SK-N-SH (cell line): ENCODE measurements around the gene ZNF579. TPM values are rescaled to one million over a fixed set of nuclear protein-coding genes. Genes with fewer than 3 reads are reported as not detected.

ENCODE experiments used
- CTCF ChIA-PET: fragments of 300-600, 350-600 bp; formaldehyde crosslinking; extraction: SDS; loops from one replicate; lab custom pipeline; 2021; lab: Yijun Ruan, JAX
- POLR2A ChIA-PET: fragments of 350-600 bp; sonication (Branson Sonifier 250); formaldehyde crosslinking; extraction: SDS; loops from one replicate; lab custom pipeline; 2020; ENCODE audit warnings: antibody characterized with exemption, inconsistent platforms; lab: Yijun Ruan, JAX
- DNase-seq: peaks from one replicate; pipeline ENCODE4 v3.0.0; 2012
- H2AFZ ChIP-seq: fragments of 200-600 bp; sonication (generic); 2 replicates; pipeline ENCODE4 v1.8.1; 2016; ENCODE audit warnings: antibody characterized with exemption, mild to moderate bottlenecking, low read depth
- H3F3A ChIP-seq: fragments of 200-600 bp; sonication (generic); replicated peaks from 2 replicates; pipeline ENCODE3; 2016; ENCODE audit warnings: antibody characterized with exemption, mild to moderate bottlenecking; ENCODE audit not compliant: insufficient read depth
- H3K27ac ChIP-seq, 2 experiments: fragments of 200-500 bp in 1 of 2; fragments of 200-600 bp in 1 of 2; sonication (Bioruptor generic) in 1 of 2; sonication (generic), shearing (Covaris generic) in 1 of 2; 2 replicates each; pipeline versions ENCODE4 v1.5.1 to v1.6.1; 2014 to 2016; ENCODE audit warnings: low read depth in 2 of 2, inconsistent platforms in 1 of 2, low read length in 1 of 2, mild to moderate bottlenecking in 1 of 2, mixed read lengths in 1 of 2
- H3K27me3 ChIP-seq: fragments of 200-600 bp; sonication (generic), shearing (Covaris generic); 2 replicates; pipeline ENCODE4 v1.6.1; 2016; ENCODE audit warnings: mixed run types; ENCODE audit not compliant: insufficient read depth
- H3K36me3 ChIP-seq, 2 experiments: fragments of 200-500 bp in 1 of 2; fragments of 200-600 bp in 1 of 2; sonication (Bioruptor generic) in 1 of 2; sonication (generic) in 1 of 2; replicated peaks in 1 of 2; 2 replicates each; pipeline versions ENCODE3 to v1.5.1; 2014 to 2016; ENCODE audit warnings: low read length in 1 of 2, mild to moderate bottlenecking in 1 of 2; ENCODE audit not compliant: insufficient read depth in 2 of 2, control insufficient read depth in 1 of 2
- H3K4me1 ChIP-seq, 2 experiments: fragments of 200-500 bp in 1 of 2; fragments of 200-600 bp in 1 of 2; sonication (Bioruptor generic) in 1 of 2; sonication (generic), shearing (Covaris generic) in 1 of 2; 2 replicates each; pipeline versions ENCODE4 v1.5.1 to v1.6.1; 2014 to 2016; ENCODE audit warnings: low read depth in 1 of 2, low read length in 1 of 2, mixed run types in 1 of 2; ENCODE audit not compliant: insufficient read depth in 2 of 2, control insufficient read depth in 1 of 2
- H3K4me2 ChIP-seq: fragments of 200-600 bp; sonication (generic), shearing (Covaris generic); 2 replicates; pipeline ENCODE4 v1.6.1; 2017; ENCODE audit warnings: mixed run types
- H3K4me3 ChIP-seq, 2 experiments: fragments of 200-500 bp in 1 of 2; fragments of 200-600 bp in 1 of 2; sonication (Bioruptor generic) in 1 of 2; sonication (generic), shearing (Covaris generic) in 1 of 2; 2 replicates each; pipeline versions ENCODE4 v1.5.1 to v1.8.1; 2014 to 2016; ENCODE audit warnings: low read depth in 2 of 2, inconsistent platforms in 1 of 2, low read length in 1 of 2, mild to moderate bottlenecking in 1 of 2, mixed read lengths in 1 of 2, moderate library complexity in 1 of 2
- H3K79me2 ChIP-seq: fragments of 200-600 bp; sonication (generic); 2 replicates; pipeline ENCODE4 v1.8.1; 2017; ENCODE audit warnings: mild to moderate bottlenecking; ENCODE audit not compliant: insufficient read depth
- H3K9ac ChIP-seq: fragments of 200-600 bp; sonication (generic); 2 replicates; pipeline ENCODE4 v1.6.1; 2017; ENCODE audit warnings: mixed run types
- H3K9me2 ChIP-seq: fragments of 200-600 bp; sonication (generic); 2 replicates; pipeline ENCODE4 v1.6.1; 2017; ENCODE audit warnings: mixed run types
- H3K9me3 ChIP-seq: fragments of 200-600 bp; sonication (generic); 2 replicates; pipeline ENCODE4 v1.6.1; 2017; ENCODE audit warnings: mixed run types, mild to moderate bottlenecking, moderate library complexity
- H4K20me1 ChIP-seq: fragments of 200-600 bp; sonication (generic); 2 replicates; pipeline ENCODE4 v1.6.1; 2017; ENCODE audit warnings: mild to moderate bottlenecking, mixed run types; ENCODE audit not compliant: insufficient read depth
- FOSL2 ChIP-seq: IDR thresholded peaks from 2 replicates; pipeline ENCODE4 v1.4.0; 2012; ENCODE audit warnings: low read depth, mild to moderate bottlenecking, moderate library complexity, borderline replicate concordance
- MEF2A ChIP-seq: IDR thresholded peaks from 2 replicates; pipeline ENCODE4 v1.4.0; 2012; ENCODE audit warnings: low read depth, borderline replicate concordance
- REST ChIP-seq: IDR thresholded peaks from 2 replicates; pipeline ENCODE4 v1.6.1; 2012; ENCODE audit warnings: mild to moderate bottlenecking, low read depth, low read length, moderate library complexity
- TEAD4 ChIP-seq: IDR thresholded peaks from 2 replicates; pipeline ENCODE4 v1.4.0; 2012; ENCODE audit warnings: mild to moderate bottlenecking, borderline replicate concordance; ENCODE audit not compliant: insufficient read depth
- WGBS: methylation state at CpG from one replicate; pipeline ENCODE4 v1.1.6; 2017; ENCODE audit warnings: low lambda C conversion rate; 5-methylcytosine and 5-hydroxymethylcytosine counted together
- polyA plus RNA-seq, 3 experiments: library from polyadenylated mRNA; depleted of rRNA; stranded (reverse); fragments of >200 nt; gene quantifications; 2 replicates each; pipeline ENCODE4 v1.2.3, GENCODE V29; 2012
- TF ChIP-seq, protein P1 (sequence below): IDR thresholded peaks from 2 replicates; pipeline ENCODE4 v1.4.0; 2012; ENCODE audit warnings: low read depth, borderline replicate concordance

ZNF579 gene
- polyA plus RNA-seq, 1 of the 3 experiments (the other 2 are of a cell fraction), result 5.9 TPM

- POLR2A ChIA-PET, result no interaction called here
- peaks cover 20% of the 10 kb centered on the region for H3K79me2 ChIP-seq
- no peak overlapping the region for H3K27ac ChIP-seq
- no peaks in the 10 kb centered on the region for H3K27me3 ChIP-seq
- no peak overlapping the region for H3K9ac ChIP-seq
- no peaks in the 10 kb centered on the region for H3K9me3 ChIP-seq
- no peak overlapping the region for H3K4me2 ChIP-seq
- peaks cover 16% of the 10 kb centered on the region for H3F3A ChIP-seq
- TF ChIP-seq, protein P1, sequence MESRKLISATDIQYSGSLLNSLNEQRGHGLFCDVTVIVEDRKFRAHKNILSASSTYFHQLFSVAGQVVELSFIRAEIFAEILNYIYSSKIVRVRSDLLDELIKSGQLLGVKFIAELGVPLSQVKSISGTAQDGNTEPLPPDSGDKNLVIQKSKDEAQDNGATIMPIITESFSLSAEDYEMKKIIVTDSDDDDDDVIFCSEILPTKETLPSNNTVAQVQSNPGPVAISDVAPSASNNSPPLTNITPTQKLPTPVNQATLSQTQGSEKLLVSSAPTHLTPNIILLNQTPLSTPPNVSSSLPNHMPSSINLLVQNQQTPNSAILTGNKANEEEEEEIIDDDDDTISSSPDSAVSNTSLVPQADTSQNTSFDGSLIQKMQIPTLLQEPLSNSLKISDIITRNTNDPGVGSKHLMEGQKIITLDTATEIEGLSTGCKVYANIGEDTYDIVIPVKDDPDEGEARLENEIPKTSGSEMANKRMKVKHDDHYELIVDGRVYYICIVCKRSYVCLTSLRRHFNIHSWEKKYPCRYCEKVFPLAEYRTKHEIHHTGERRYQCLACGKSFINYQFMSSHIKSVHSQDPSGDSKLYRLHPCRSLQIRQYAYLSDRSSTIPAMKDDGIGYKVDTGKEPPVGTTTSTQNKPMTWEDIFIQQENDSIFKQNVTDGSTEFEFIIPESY, result no peak
- TF ChIP-seq MEF2A (no peak), FOSL2 (no peak)
- peaks cover 0 to 7% of the 10 kb centered on the region in 2 experiments for H3K36me3 ChIP-seq
- no peaks in the 10 kb centered on the region for H4K20me1 ChIP-seq
- H3K9me2 ChIP-seq, result no peaks in the 10 kb centered on the region
- H3K4me1 ChIP-seq, result peaks cover 13 to 22% of the 10 kb centered on the region in 2 experiments; a peak in 2 of 4 replicates
- no peak for DNase-seq
- no peak overlapping the region for H2AFZ ChIP-seq
- no peak overlapping the region for H3K4me3 ChIP-seq
- CTCF ChIA-PET, result interaction anchor here (0.9 to 2.2 kb wide), 4 partner anchors 24 to 115 kb away, joined by 3 to 14 read pairs (median 4); partner anchors contain the start of gene ZNF865
- 49% methylated on average over 6 of the region's 6 CpGs for WGBS
These were observed 1.2 kb upstream of the ZNF579 start for GRCh38 chr19:55581823-55582223.

GRCh38 chr19:55581145-55581822 is 636 bp upstream of the ZNF579 start:
- Histone ChIP-seq H3K27me3 (no peaks in the 10 kb centered on the region), H3F3A (peaks cover 14% of the 10 kb centered on the region), H3K9ac (peak overlapping the region; percentile 96; the same call in 1 of the 2 replicates), H3K79me2 (peaks cover 20% of the 10 kb centered on the region), H3K4me2 (peak overlapping the region; percentile 99), H3K27ac (peak overlapping the region; percentile 73 to 76; a peak in 3 of 4 replicates), H3K9me3 (no peaks in the 10 kb centered on the region), H4K20me1 (no peaks in the 10 kb centered on the region), H2AFZ (peak overlapping the region; percentile 100), H3K4me3 (peak overlapping the region; percentile 48 to 83), H3K4me1 (peaks cover 7 to 18% of the 10 kb centered on the region in 2 experiments; a peak in 2 of 4 replicates), H3K36me3 (peaks cover 0 to 10% of the 10 kb centered on the region in 2 experiments), H3K9me2 (no peaks in the 10 kb centered on the region)
- WGBS, result 30% methylated on average over 12 of the region's 12 CpGs
- TF ChIP-seq TEAD4 (no peak), REST (peak; percentile 97)
- ChIA-PET POLR2A (interaction anchor here (0.6 to 1.1 kb wide), 4 partner anchors 19 to 61 kb away, joined by 3 to 8 read pairs (median 5); partner anchors contain the start of genes FIZ1 and ZNF524), CTCF (interaction anchor here (0.9 to 2.2 kb wide), 5 partner anchors 25 to 114 kb away, joined by 3 to 14 read pairs (median 3); partner anchors contain the start of gene ZNF865)
- no peak for DNase-seq
